ENCODE data around the gene SERTAD4. TPM values are rescaled to one million over a fixed set of nuclear protein-coding genes. Genes with fewer than 3 reads are reported as not detected.
A peak's percentile ranks its signal among the peaks of the same experiment; 100 is the strongest.

The SERTAD4 gene
- total RNA-seq, 4 donors from 2014 or later, result 9.6 to 18.1 (median 14.9) TPM

DNA sequence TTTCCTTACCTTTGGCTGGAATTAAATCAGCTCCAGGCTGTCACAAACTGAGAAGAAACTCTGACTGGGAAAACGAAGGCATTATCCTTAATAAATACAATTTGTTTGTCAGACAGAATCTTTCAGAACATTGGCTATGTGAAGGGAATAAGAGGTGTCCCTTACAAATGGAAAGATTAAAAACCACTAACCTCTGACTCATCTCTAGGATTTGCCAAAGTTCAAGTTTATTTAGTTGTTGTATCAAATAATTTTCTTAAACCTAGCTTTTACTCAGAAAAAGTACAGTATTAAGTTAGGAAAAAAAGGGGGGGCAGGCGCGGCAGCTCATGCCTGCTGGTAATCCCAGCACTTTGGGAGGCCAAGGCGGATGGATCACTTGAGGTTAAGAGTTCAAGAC, 15.7 kb downstream of the SERTAD4 start:
- intact Hi-C loops (cut with DNase I; ENCODE audit: low total_unique reads), result no loop called here
- H3K4me3 ChIP-seq (ENCODE audit: low read depth, poor library complexity, severe bottlenecking), result no peak overlapping the region
- no peak for DNase-seq (ENCODE audit: low spot score in 2 of 2)
- WGBS, 2 donors, result 88 to 90% methylated on average over 4 of the region's 4 CpGs
- no peak for TF ChIP-seq POLR2A (IDR thresholded peaks at IDR 0.05)
- TF ChIP-seq, protein P1, sequence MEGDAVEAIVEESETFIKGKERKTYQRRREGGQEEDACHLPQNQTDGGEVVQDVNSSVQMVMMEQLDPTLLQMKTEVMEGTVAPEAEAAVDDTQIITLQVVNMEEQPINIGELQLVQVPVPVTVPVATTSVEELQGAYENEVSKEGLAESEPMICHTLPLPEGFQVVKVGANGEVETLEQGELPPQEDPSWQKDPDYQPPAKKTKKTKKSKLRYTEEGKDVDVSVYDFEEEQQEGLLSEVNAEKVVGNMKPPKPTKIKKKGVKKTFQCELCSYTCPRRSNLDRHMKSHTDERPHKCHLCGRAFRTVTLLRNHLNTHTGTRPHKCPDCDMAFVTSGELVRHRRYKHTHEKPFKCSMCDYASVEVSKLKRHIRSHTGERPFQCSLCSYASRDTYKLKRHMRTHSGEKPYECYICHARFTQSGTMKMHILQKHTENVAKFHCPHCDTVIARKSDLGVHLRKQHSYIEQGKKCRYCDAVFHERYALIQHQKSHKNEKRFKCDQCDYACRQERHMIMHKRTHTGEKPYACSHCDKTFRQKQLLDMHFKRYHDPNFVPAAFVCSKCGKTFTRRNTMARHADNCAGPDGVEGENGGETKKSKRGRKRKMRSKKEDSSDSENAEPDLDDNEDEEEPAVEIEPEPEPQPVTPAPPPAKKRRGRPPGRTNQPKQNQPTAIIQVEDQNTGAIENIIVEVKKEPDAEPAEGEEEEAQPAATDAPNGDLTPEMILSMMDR (IDR thresholded peaks at IDR 0.05), result no peak

DNA sequence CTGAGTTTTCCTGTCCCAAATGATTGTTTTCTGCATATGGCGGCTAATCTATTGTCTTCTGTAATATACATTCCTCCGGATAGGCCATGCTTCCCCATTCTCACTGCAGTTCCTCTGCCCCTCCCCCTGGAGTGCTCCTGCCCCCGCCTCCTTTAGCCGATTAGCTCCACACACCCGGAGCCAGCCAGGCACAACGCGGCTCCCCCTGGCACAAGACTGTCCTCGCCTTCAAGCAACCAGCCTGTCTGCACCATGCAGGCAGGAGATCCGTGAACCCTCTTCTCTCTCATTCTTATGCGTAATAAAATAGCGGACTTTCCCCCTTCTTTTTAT, 18.0 kb downstream of the SERTAD4 start:
- intact Hi-C loops (cut with DNase I; ENCODE audit: low total_unique reads), result no loop called here
- no peak overlapping the region for H3K4me3 ChIP-seq (ENCODE audit: low read depth, poor library complexity, severe bottlenecking)
- WGBS, 2 donors, result 13 to 20% methylated on average over 11 of the region's 11 CpGs
- TF ChIP-seq, protein P1 (IDR thresholded peaks at IDR 0.05), result no peak
- no peak for TF ChIP-seq POLR2A (IDR thresholded peaks at IDR 0.05)
- no peak for DNase-seq (ENCODE audit: low spot score in 2 of 2)

DNA sequence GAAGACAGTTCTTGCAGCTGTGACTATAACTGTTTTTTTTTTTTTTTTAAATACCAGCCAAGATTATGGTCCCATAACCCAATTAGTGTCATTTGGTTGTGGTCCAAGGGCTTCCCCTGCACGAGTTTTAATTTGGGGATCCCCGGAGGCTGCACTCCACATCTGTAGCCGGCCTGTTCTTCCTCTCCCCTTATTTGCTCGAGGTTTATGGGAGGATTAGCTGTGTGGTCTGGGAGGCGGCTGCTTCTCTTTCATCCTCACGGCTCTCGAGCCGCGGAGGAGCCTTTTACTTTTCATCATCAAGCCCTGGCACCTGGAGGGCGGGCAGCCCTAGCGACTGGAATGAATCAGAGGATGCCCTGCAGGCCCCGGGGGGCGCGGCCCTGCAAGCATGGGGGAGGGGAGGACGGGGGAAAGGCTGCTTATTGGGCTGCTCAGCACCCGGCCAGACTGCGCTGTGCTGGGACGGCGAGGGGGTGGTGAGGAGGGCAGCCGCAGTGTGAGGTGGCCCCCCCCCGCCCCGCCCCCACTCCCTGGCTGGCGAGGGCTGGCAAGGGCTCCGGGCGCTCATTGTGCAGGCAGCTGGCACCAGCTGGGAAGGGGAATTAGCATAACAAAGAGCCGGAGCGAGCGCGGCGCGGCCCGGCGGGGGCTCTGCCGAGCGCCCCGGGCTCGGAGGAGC, 18.5 kb downstream of the SERTAD4 start:
- no peak for DNase-seq (ENCODE audit: low spot score in 2 of 2)
- intact Hi-C loops (cut with DNase I; ENCODE audit: low total_unique reads), result loop anchor here (1.0 kb wide), 1 partner anchor 17 kb away; no protein-coding TSS in a partner anchor
- H3K4me3 ChIP-seq (ENCODE audit: low read depth, poor library complexity, severe bottlenecking), result peak overlapping the region; percentile 22
- 0% methylated on average over 11 to 23 of the region's 37 CpGs for WGBS, 2 donors
- TF ChIP-seq POLR2A (IDR thresholded peaks at IDR 0.05), result no peak
- TF ChIP-seq, protein P1 (IDR thresholded peaks at IDR 0.05), result no peak

DNA sequence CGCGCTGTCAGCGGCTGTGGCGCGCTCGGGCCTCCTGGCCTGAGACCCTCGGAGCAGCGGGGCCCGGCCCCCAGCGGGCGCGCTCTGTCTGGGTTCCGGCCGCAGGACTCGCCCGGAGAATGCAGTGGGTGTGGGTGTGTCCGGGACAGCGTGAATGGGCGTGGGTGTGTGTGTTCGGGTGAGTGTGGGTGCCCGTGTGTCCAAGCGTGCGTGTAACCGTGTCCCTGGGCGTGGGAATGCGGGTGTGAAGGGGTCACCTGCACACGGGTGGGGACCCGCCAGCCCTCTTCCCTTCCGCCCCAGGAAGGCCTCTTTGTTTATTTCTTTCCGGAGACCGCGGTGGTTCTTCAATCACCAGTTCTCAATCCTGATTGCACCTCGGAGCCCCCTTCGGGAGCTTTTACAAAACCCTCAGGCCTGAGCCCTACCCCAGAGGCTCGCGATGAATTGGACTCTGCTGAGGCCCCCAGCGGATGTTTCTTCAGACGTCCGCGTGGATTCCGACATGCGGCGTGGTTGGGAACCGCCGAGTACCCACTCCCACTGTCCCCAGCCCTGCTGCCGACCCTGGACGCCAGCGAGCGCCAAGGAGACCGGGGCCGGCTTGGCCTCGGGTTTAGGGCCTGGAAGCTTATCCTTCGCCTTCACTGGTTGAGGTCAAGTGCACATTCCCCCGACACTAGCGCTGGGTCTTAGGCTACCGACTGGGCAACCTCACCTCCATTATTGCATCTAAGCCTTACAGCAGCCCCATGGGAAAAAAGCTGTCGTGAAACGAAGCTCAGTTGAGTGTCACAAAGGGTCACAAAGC, 19.3 kb downstream of the SERTAD4 start:
- 30 to 40% methylated on average over 39 to 55 of the region's 58 CpGs for WGBS, 2 donors
- no peak for DNase-seq (ENCODE audit: low spot score in 2 of 2)
- TF ChIP-seq, protein P1 (IDR thresholded peaks at IDR 0.05), result no peak
- no peak for TF ChIP-seq POLR2A (IDR thresholded peaks at IDR 0.05)
- intact Hi-C loops (cut with DNase I; ENCODE audit: low total_unique reads), result loop anchor here (1.0 kb wide), 1 partner anchor 18 kb away; no protein-coding TSS in a partner anchor
- H3K4me3 ChIP-seq (ENCODE audit: low read depth, poor library complexity, severe bottlenecking), result peak overlapping the region; percentile 22

DNA sequence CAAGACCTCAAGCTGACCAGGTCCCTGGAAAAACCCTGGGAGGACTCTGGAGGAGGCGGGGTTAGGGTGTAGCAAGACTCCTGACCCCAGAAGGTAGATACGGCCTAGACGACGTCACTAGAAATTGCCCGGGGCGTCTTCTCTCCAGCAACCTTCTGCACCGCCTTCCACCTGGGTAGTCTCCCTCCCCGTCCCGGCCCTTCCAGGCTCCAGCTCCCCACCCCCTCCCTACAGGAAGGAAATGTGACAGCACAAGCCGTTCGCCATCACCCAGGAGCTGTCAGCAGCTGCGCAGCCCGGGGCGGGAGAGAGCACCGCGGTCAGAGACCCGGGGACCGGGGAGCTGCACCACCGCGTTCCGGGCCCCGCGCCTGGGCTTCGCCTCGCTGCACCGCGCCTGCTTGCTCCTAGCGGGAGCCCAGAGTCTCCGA, 20.0 kb downstream of the SERTAD4 start:
- no peak overlapping the region for H3K4me3 ChIP-seq (ENCODE audit: low read depth, poor library complexity, severe bottlenecking)
- no peak for TF ChIP-seq POLR2A (IDR thresholded peaks at IDR 0.05)
- TF ChIP-seq, protein P1 (IDR thresholded peaks at IDR 0.05), result no peak
- intact Hi-C loops (cut with DNase I; ENCODE audit: low total_unique reads), result no loop called here
- DNase-seq (ENCODE audit: low spot score in 2 of 2), result no peak
- WGBS, 2 donors, result 39 to 48% methylated on average over 19 to 26 of the region's 29 CpGs
